Neural crest cell (in vitro differentiated cells): ENCODE measurements around the gene CKB. TPM values are rescaled to one million over a fixed set of nuclear protein-coding genes. Genes with fewer than 3 reads are reported as not detected.
A peak's percentile ranks its signal among the peaks of the same experiment; 100 is the strongest.
"Not testable (repeated sequence)": the region's sequence is repeated elsewhere in the genome, so short reads cannot be mapped to it uniquely, and the experiment has no call there.

Experiments used
- DNase-seq: peaks from one replicate; pipeline ENCODE4 v3.0.0; 2021; ENCODE audit warnings: low read depth, mixed read lengths, low spot score
- H3K27ac Mint-ChIP-seq: one replicate; pipeline ENCODE4 v1.8.0; 2021; ENCODE audit warnings: mild to moderate bottlenecking, mixed read lengths; ENCODE audit not compliant: unreplicated experiment
- H3K27me3 Mint-ChIP-seq: 2 replicates; pipeline ENCODE4 v1.8.0; 2021; ENCODE audit warnings: low read depth, mild to moderate bottlenecking, mixed read lengths
- H3K36me3 Mint-ChIP-seq: 2 replicates; pipeline ENCODE4 v1.8.0; 2021; ENCODE audit warnings: low read depth, mild to moderate bottlenecking, mixed read lengths
- H3K4me1 Mint-ChIP-seq: 2 replicates; pipeline ENCODE4 v1.8.0; 2021; ENCODE audit warnings: mixed read lengths
- H3K4me3 Mint-ChIP-seq: one replicate; pipeline ENCODE4 v1.8.0; 2021; ENCODE audit warnings: mild to moderate bottlenecking, mixed read lengths
- H3K9me3 Mint-ChIP-seq: 2 replicates; pipeline ENCODE4 v1.8.0; 2021; ENCODE audit warnings: mixed read lengths
- CTCF ChIP-seq: fragments of 200-600 bp; sonication (generic); conservative IDR thresholded peaks from 2 replicates; pipeline ENCODE4 v1.5.0; 2021; ENCODE audit warnings: antibody characterized with exemption, mild to moderate bottlenecking
- total RNA-seq: library from RNA; stranded (reverse); gene quantifications from 2 replicates; pipeline ENCODE4 v1.2.1, GENCODE V29; 2021

Gene CKB
- total RNA-seq, 1 donor from 2014 or later = 996 TPM

GRCh38 chr14:103528146-103528586, 5.5 kb upstream of the CKB start:
- peak overlapping the region; percentile 93 for H3K4me3 Mint-ChIP-seq
- peaks cover 37% of the 10 kb centered on the region for H3K4me1 Mint-ChIP-seq
- H3K9me3 Mint-ChIP-seq = no peaks in the 10 kb centered on the region
- no peaks in the 10 kb centered on the region for H3K36me3 Mint-ChIP-seq
- no peak overlapping the region for H3K27ac Mint-ChIP-seq
- no peak for TF ChIP-seq CTCF
- peaks cover 13% of the 10 kb centered on the region for H3K27me3 Mint-ChIP-seq
- DNase-seq = no peak

- Mint-ChIP-seq H3K9me3 (no peaks in the 10 kb centered on the region), H3K4me1 (peaks cover 37% of the 10 kb centered on the region), H3K27me3 (peaks cover 13% of the 10 kb centered on the region), H3K4me3 (peak overlapping the region; percentile 93), H3K27ac (peak overlapping the region; percentile 12), H3K36me3 (no peaks in the 10 kb centered on the region)
- no peak for DNase-seq
- TF ChIP-seq CTCF = no peak
These were observed 4.9 kb upstream of the CKB start for GRCh38 chr14:103527408-103528145.

- Mint-ChIP-seq H3K9me3 (no peaks in the 10 kb centered on the region), H3K27ac (peak overlapping the region; percentile 12), H3K27me3 (peaks cover 13% of the 10 kb centered on the region), H3K36me3 (no peaks in the 10 kb centered on the region), H3K4me3 (peak overlapping the region; percentile 93), H3K4me1 (peaks cover 37% of the 10 kb centered on the region)
- no peak for DNase-seq
- TF ChIP-seq CTCF = no peak
These were observed 4.3 kb upstream of the CKB start for GRCh38 chr14:103526914-103527248.

GRCh38 chr14:103526247-103526913, 3.8 kb upstream of the CKB start:
- Mint-ChIP-seq H3K27ac (no peak overlapping the region), H3K27me3 (peaks cover 13% of the 10 kb centered on the region), H3K4me1 (peaks cover 37% of the 10 kb centered on the region), H3K9me3 (no peaks in the 10 kb centered on the region), H3K36me3 (no peaks in the 10 kb centered on the region), H3K4me3 (peak overlapping the region; percentile 86)
- DNase-seq = no peak
- no peak for TF ChIP-seq CTCF

- not testable (repeated sequence) for H3K36me3 Mint-ChIP-seq, H3K27ac Mint-ChIP-seq, H3K9me3 Mint-ChIP-seq, DNase-seq
- Mint-ChIP-seq H3K4me1 (peaks cover 37% of the 10 kb centered on the region), H3K27me3 (peaks cover 13% of the 10 kb centered on the region), H3K4me3 (peak overlapping the region; percentile 86)
These were observed 3.0 kb upstream of the CKB start for GRCh38 chr14:103525430-103526246.
